Stimulated activated CD4-positive, alpha-beta T cell treated with anti-CD3 and anti-CD28 coated beads, Interleukin-1b, Interleukin-23, amount 100 ng/mL, for 1 hour (primary cell): ENCODE results near the gene FAM53B.
A peak's percentile ranks its signal among the peaks of the same experiment; 100 is the strongest.
"Not testable (repeated sequence)": the region's sequence is repeated elsewhere in the genome, so short reads cannot be mapped to it uniquely, and the experiment has no call there.

Experiments used
- DNase-seq, 2 donors: peaks; one replicate each; pipeline ENCODE4 v3.0.0-alpha.2; 2020; ENCODE audit warnings: low read depth in 2 of 2

Gene FAM53B

DNA sequence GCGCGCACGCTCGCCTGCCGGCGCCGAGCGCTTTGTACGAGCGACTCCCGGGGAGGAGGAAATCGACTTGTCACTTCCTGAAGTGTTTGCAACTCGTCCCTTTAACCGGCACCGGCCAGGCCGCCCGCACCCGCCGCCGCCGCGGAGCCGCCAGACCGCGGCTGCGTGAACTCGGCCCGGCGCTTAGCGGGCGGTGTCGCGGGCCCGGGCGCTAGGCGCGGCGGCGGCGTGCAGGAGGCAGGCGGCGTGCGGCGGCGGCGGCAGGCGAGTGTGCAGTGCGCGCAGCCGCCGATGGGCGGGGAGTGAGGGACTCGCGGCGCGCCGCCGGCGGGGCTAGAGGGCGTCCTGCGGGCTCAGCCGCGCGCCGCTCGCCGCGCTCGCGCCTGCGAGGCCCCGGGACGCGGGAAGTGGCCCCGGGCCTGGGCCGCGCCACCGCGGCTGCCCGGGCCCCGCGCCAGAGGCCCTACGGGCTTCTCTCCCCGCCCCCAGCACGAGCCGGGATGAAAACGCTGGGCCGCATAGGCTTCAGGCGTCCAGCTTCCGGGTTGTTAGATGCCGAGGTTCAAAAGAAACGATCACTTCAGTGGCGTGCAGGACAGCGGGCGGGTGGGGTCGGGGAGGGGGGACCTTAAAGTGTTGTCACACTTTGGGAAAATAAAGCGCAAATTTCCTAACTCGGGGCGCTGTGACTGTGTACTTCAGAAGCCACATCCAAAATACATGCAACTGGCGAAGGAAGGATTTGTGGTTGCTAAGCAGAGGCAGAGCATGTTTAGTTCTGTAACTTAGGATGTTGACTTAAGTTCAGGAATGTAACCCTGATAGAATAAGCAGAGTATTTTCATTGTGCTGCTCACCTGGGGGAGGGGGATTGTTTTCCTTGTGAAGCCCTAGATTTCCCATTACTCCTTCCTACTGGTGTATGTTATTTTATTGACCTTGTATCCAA is at the start of gene FAM53B:
Gene FAM53B (minus strand): TSS at position 277 of the 949 bp plus-strand sequence. CDS start 37,665 bp downstream, outside the sequence.
- peak; percentile 45 to 58 for DNase-seq

DNA sequence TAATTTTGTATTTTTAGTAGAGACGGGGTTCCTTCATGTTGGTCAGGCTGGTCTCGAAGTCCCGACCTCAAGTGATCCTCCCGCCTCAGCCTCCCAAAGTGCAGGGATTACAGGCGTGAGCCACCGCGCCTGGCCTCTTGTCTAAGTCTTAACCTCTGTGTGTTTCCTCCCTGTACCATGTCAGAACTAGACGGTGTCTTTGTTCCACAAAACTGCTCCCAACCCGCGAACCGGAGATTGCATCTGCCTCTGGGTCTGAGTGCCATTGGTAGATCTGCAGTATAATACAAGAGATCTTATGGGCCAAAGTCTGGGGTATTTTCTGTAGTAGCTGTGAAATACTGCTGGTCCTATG is 48.8 kb upstream of the FAM53B start:
- no peak for DNase-seq

DNA sequence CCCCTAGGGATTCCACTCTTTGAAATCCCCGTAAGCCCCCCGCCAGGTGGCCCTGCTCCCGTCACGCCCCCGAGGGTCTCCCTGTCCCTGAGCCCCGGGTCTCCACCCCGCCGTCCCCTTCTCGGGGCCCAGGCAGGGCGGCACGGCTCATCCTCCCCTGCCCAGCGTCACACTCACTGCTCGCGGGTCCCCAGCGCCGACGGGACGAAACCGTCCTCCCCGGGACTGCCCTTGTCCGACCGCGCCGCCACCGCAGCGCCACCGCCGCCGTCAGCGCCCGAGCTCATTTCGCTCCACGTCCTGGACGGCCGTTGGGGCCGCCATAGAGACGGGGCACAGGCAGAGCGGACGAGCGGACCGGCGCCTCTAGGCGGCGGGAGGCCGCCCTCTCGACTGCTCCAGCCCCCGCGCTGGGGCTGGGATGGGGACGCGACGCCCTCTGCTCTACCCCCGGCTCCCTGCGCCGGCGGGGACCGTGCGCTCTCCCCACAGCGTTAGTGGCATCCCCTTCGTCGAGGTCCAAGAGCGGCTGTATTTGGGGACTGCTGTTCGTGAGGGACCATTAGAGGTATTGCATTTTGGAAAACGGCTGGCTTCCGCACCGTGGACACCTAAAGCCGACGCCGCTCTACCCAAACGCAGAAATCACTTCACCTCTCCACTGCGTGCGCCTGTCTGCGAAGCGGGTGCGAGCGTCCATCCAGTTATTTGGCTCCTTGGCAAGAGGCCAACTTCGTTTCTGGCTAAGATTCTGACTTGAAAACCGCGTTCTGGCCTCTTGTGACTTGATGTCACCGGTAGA is 47.6 kb upstream of the FAM53B start, which contains the start of gene EEF1AKMT2:
Gene EEF1AKMT2 (minus strand): TSS at position 341 of the 802 bp plus-strand sequence. CDS start 54 bp downstream, at position 287.
- DNase-seq, result peak; percentile 50 to 68

DNA sequence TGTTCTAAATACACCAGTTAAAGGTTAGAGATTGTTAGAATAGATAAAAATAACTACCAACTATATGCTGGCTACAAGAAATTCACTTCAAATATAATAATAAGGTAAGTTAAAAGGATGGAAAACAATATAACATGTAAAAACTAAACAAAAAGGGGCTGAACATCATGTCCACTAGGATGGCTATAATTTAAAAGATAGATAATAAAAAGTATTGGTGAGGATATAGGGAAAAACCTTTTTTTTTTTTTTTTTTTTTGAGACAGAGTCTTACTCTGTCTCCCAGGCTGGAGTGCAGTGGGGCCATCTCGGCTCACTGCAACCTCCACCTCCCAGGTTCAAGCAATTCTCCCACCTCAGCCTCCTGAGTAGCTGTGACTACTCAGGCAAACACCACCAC is 38.7 kb upstream of the FAM53B start:
- not testable (repeated sequence) for DNase-seq

- no peak for DNase-seq
Observed at GRCh38 chr10:124768791-124769190, 24.6 kb upstream of the FAM53B start.

GRCh38 chr10:124765256-124765655 is 21.1 kb upstream of the FAM53B start:
- DNase-seq, result no peak

DNA sequence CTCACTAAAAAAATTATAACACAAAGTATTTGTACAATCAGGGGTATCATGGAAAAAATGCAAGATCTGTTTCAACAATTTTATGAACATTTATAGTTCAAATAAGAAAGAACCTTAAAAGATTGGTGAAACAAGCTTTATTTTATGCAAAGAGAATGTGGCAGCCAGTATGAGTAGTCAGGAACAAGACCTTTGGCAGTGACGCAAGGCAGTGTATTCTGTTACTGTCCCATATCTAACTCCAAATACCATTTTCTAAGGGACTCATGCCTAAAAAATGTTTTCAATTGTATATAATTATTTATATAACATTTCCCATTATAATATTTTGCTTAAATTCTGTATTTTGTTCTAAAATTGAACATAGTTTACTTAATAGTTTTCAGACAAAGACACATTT is 19.1 kb upstream of the FAM53B start:
- no peak for DNase-seq

DNA sequence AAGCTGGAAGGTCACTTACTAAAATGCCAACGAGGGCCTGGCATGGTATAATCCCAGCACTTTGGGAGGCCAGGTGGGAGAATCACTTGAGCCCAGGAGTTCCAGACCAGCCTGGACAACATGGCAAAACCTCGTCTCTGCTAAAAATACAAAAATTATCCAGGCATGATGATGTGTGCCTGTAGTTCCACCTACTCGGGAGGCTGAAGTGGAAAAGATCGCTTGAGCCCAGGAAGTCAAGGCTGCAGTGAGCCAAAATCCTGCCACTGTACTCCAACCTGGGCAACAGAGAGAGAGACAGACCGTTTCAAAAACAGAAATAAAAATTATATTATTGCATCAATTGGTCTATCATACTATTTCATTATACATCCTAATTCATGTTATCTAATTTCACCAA is 18.1 kb upstream of the FAM53B start:
- DNase-seq, result no peak

- no peak for DNase-seq
Observed at GRCh38 chr10:124756156-124756903, 12.2 kb upstream of the FAM53B start.

DNA sequence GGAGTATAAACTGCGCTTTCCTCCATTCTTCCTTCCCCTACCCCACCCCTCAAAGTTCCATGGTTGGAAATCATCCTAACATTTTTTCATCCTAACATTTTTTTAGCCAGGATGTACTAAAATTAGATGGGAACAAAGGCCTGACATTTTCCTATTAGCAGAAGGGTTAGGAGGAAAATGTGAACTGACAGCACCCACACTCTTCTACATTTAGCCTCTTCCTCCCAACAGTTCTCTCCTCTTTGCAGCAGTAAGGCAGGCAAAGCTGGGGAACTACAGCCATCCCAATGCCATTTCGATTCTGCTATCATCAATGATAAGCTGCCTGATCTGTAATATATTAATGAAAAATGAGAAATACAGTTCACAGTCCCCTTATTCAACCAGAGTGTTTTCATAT is 11.4 kb upstream of the FAM53B start:
- no peak for DNase-seq

DNA sequence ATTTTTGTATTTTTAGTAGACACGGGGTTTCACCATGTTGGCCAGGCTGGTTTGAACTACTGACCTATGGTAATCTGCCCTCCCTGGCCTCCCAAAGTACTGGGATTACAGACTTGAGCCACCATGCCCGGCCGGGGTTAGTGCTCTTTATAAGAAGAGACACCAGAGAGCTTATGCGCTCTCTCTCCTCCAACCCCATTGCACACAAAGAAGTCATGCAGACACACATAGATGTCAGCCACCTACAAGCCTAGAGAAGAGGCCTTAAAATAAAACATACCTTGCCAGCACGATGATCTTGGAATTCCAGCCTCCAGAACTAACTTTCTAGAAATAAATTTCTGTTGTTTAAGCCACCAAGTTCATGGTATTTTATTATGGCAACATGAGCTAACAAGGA is 10.0 kb upstream of the FAM53B start:
- DNase-seq, result no peak

- no peak for DNase-seq
Observed at GRCh38 chr10:124748953-124749645, 4.9 kb upstream of the FAM53B start.

DNA sequence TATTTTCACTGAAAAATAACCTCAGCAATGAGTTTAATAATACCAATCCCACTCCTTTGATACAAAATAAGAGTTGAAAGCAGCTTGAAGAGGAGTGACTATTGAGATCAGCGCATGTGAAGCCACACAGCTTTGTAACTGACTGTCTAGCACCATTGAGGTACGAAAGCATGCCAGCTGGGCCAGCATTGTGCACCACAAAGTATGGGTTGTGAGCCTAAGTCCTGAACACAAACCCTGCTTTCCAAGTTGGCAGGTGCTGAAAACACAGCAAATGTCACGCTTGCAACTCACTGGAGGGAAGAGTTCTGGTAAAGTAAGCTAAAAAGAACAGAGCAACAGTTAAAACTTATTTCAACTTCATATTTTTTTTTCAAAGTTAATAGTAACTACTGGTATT is 4.0 kb upstream of the FAM53B start:
- no peak for DNase-seq

DNA sequence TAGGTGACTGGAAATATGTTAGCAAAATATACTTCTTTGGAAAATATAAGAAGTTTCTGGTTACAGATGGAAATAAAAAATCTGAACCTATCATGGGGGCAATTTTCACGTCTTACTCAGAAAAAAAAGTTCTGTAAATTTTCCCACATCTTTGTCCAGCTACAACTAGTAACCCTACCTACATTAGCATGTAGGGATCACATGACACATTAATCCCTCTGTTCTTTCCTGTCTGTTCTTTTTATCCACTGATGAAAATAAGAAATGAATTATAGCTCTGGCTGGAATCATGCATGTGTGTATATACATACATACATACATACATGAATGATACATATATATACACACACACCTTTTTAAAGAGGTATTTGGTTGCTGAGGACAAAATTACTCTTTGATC is 3.6 kb upstream of the FAM53B start:
- no peak for DNase-seq

DNA sequence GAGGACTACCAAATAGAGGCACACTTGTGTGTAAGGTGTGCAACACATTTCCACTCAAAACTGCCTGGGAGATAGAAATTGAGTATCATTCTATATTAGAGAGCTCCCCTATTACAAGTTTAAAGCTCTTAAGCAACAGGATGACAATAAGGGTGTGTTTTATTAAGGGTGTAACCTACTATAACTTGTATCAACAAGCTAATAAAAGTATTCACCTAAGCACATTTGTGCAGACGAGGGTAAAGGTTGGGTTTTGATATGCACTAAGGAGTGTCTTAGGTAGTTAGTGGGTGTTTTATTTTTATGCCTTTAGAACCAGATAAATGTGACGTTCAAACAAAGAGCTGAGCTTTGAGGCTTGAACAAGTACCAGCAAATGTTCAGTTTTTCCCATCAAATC is 2.8 kb upstream of the FAM53B start:
- no peak for DNase-seq

DNA sequence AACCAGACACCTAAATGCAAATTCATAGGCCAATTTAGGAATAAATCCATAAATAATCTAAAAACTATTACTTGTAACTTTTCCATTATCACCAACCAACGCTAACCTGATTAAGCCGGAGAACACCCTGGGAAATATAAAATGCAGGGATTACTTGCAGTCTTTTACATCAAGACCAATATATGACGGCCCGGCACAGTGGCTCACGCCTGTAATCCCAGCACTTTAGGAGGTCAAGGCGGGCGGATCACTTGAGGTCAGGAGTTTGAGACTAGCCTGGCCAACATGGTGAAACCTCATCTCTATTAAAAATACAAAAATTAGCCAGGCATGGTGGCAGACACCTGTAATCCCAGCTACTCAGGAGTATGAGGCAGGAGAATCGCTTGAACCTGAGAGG is 2.3 kb upstream of the FAM53B start:
- DNase-seq, result not testable (repeated sequence)

DNA sequence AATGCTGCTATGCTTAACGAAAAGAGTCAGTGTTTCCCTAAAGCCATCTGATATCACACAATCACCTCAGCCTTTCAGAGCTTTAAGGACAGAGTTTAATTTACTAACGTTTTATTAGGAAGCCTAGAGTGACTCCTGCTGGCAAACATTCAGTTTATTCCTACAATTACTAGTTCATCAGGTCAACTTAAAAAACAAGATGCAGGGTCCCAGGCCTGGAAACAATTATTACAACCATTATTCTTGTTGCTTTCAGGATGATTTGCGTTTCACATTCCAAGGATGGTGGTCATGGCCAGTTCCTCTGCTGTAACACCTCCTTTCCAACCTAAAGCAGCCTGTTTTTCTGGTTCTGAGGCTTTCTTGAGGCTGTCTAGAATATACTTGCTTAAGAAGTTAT is 1.5 kb upstream of the FAM53B start:
- DNase-seq, result no peak

- no peak for DNase-seq
Observed at GRCh38 chr10:124745252-124745651, 1.1 kb upstream of the FAM53B start.

DNA sequence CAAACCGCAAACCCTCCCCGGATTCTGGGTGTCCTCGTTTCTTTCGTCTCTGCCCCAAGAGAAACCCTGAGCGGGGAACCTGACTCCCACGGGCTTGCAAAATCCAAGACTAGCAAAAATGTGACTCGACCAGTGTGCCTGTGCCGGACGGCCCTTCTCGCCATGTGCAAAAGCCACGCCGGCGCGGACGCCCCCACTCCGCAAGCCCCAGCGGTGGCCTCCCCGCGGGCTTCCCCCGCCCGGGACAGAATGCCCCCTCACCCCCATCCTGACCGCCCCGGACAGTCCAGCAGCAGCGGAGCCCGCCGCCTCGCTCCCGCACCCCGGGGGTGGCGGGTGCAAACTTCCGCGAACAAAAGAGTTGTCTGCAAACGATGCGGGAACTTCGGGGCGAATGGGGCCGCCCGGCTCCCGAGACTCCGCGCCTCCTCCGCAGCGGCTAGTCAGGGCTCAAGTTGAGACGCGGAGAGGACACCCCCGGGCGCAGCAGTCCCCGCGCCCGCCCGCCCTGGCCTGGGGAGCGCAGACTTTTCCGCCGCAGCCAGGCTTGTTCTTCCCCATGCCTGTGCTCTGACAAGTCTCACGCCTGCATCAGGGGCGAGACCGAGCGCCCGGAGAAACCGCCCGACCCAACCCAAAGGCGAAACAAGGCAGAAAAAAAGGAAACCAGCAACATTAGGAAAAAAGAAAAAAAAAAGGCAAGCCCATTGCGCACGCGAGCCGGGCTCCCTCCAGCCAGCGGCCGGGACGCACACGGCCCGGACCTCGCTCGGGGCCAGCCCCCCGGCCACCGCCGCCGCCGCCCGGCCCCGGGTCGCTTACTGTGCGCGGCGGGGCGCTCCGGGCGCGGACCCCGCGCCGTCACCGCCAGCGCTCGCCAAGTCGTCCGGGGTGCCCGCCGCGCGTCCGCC is 732 bp downstream of the FAM53B start:
- no peak for DNase-seq
